Glomerular endothelial cell (primary cell): ENCODE results near the gene MYO15B. TPM values are rescaled to one million over a fixed set of nuclear protein-coding genes. Genes with fewer than 3 reads are reported as not detected.

Source experiments
- DNase-seq: peaks from one replicate; pipeline ENCODE4 v3.0.0-alpha.2; 2011; ENCODE audit warnings: low read depth, low spot score; ENCODE audit errors: extremely low read depth
- total RNA-seq: library from RNA; depleted of rRNA; stranded (reverse); fragments of >200 nt; gene quantifications from 2 replicates; pipeline ENCODE4 v1.2.3, GENCODE V29; 2015

The MYO15B gene
- total RNA-seq, 1 donor from 2014 or later: 10.6 TPM

GRCh38 chr17:75558666-75559530 lies 28.7 kb upstream of the MYO15B start:
- DNase-seq: no peak

GRCh38 chr17:75559958-75560533 lies 27.6 kb upstream of the MYO15B start:
- DNase-seq: no peak

- no peak for DNase-seq
These were observed 25.5 kb upstream of the MYO15B start for GRCh38 chr17:75561927-75562603.

- DNase-seq: no peak
These were observed 24.4 kb upstream of the MYO15B start for GRCh38 chr17:75563063-75563758.

GRCh38 chr17:75564195-75564594 lies 23.4 kb upstream of the MYO15B start:
- no peak for DNase-seq

GRCh38 chr17:75565066-75565465 lies 22.5 kb upstream of the MYO15B start:
- DNase-seq: no peak

GRCh38 chr17:75565618-75566017 lies 22.0 kb upstream of the MYO15B start:
- no peak for DNase-seq

- no peak for DNase-seq
These were observed 21.2 kb upstream of the MYO15B start for GRCh38 chr17:75566416-75566815.

- DNase-seq: no peak
These were observed 20.8 kb upstream of the MYO15B start for GRCh38 chr17:75566834-75567233.

- DNase-seq: no peak
These were observed 19.0 kb upstream of the MYO15B start for GRCh38 chr17:75568412-75569255.

- DNase-seq: no peak
These were observed 17.4 kb upstream of the MYO15B start for GRCh38 chr17:75570034-75570676.

- no peak for DNase-seq
These were observed 16.8 kb upstream of the MYO15B start for GRCh38 chr17:75570772-75571171.

GRCh38 chr17:75571197-75571884 lies 16.3 kb upstream of the MYO15B start:
- no peak for DNase-seq

- no peak for DNase-seq
These were observed 15.8 kb upstream of the MYO15B start for GRCh38 chr17:75571885-75572215.

- DNase-seq: no peak
These were observed 14.7 kb upstream of the MYO15B start for GRCh38 chr17:75572713-75573539.

GRCh38 chr17:75573540-75573957 lies 14.1 kb upstream of the MYO15B start:
- no peak for DNase-seq

- no peak for DNase-seq
These were observed 13.6 kb upstream of the MYO15B start for GRCh38 chr17:75573994-75574393.

- no peak for DNase-seq
These were observed 13.1 kb upstream of the MYO15B start for GRCh38 chr17:75574404-75575036.
